ENCODE measurements around the gene TENT4A.

The TENT4A gene

DNA sequence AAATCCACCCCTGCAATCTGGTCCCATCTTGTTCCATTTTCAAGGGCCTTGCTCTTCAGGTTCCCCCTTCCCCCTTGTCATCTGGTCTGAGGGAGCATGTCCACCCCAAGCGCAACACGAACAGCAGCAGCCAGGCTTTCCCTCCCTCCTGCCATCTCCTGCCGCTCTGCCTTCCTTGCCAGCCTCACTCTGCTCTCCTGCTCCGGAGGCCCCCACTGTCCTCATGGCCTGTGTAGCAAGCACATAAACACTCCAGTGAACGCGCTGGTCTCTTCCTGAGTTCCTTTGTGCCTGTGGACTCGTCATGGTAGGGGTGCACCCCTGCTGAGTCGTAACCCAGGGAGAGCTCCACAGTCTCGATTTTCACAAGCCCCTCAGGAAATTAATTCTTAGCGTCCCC lies 29.9 kb downstream of the TENT4A start:
- peaks cover 21% of the 10 kb centered on the region for H3K4me1 Mint-ChIP-seq
- H3K9me3 Mint-ChIP-seq, result no peaks in the 10 kb centered on the region
- peaks cover 100% of the 10 kb centered on the region for H3K36me3 Mint-ChIP-seq
- no peak for ATAC-seq
- peak overlapping the region; percentile 53 for H3K27ac Mint-ChIP-seq
- no peak for DNase-seq (ENCODE audit: low spot score in 2 of 2)
- no peak overlapping the region for H3K4me3 Mint-ChIP-seq

DNA sequence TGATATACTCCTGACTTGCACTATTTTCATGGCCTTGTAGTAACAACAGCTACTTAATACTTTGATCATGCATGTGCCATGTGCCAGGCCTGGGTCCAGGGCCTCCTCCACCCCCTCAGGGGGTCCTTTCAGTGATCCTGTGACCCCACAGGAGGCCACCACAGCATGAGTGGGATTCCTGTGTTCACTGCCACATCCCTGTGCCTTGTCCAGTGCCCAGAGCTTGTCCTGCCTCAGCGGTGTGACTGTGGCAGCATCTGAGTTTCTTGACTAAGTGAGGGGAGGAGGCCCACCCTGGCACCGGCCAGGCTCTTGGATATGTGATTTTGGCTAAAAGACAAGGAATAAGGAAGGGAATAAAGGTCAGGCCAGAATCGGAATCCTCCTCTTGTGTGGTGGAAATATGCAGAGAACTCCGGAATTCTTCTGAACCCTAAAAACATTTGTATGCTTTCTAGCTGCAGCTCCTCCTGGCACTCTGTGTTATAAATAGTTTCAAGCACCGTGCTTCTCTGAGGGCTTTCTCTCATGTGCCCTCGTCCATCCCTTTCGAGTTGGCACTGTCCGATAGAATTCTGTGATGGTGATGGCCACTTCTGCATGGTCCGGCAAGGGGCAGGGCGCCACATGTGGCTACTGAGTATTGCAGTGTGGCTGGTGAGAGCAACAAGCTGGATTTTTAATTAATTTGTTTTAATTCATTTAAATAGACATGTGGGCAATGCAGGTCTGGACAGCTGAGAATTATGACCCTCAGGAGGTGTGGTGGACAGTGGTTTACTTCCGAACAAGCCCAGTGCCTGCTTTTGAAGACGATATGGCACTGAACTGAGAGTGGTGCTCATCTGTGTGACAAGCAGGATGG lies 31.8 kb downstream of the TENT4A start:
- H3K4me3 Mint-ChIP-seq, result no peak overlapping the region
- H3K36me3 Mint-ChIP-seq, result peaks cover 100% of the 10 kb centered on the region
- no peak for ATAC-seq
- H3K27ac Mint-ChIP-seq, result peak overlapping the region; percentile 59
- H3K9me3 Mint-ChIP-seq, result no peaks in the 10 kb centered on the region
- no peak for DNase-seq (ENCODE audit: low spot score in 2 of 2)
- peaks cover 27% of the 10 kb centered on the region for H3K4me1 Mint-ChIP-seq

DNA sequence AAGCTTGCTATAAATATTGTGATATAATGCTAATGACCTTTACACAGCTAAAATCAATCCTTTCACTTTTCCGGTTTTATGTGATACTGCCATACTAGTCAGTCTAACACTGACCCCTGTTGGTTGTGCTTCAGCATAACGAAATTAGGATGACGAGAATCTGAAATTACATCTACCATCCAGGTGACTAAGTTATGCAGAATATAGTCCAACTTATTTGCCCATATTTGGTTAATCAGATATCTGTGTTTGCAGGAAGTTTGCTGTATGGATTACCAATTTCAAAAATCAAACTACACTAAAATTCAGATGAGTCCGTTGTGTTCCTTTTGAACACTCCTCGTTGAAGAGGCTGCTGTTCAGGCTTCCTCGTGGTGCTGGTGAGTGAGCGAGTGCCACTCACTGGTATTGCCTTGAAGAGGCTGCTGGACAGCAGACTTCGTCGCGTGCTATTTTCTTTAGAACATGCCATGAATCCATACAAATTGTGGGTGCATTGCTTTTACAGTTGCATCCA lies 32.5 kb downstream of the TENT4A start:
- peak; percentile 64 for ATAC-seq
- Mint-ChIP-seq H3K4me3 (no peak overlapping the region), H3K4me1 (peaks cover 27% of the 10 kb centered on the region), H3K27ac (no peak overlapping the region), H3K36me3 (peaks cover 100% of the 10 kb centered on the region), H3K9me3 (no peaks in the 10 kb centered on the region)
- no peak for DNase-seq (ENCODE audit: low spot score in 2 of 2)

DNA sequence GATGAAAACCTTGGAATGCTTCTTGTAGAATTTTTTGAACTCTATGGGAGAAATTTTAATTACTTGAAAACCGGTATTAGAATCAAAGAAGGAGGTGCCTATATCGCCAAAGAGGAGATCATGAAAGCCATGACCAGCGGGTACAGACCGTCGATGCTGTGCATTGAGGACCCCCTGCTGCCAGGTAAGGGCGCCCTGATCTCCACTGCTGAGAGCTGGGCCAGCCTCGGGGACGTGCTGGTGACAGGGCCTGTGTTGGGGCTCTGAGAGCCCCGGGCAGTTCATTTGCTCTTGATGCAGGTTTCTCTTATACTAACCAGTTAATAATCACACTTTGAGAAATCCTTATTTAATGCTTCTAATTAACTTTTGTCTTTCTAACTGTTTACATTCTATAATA lies 33.0 kb downstream of the TENT4A start:
- no peak for ATAC-seq
- H3K4me1 Mint-ChIP-seq, result peaks cover 27% of the 10 kb centered on the region
- no peak for DNase-seq (ENCODE audit: low spot score in 2 of 2)
- no peak overlapping the region for H3K4me3 Mint-ChIP-seq
- no peaks in the 10 kb centered on the region for H3K9me3 Mint-ChIP-seq
- no peak overlapping the region for H3K27ac Mint-ChIP-seq
- H3K36me3 Mint-ChIP-seq, result peaks cover 100% of the 10 kb centered on the region

DNA sequence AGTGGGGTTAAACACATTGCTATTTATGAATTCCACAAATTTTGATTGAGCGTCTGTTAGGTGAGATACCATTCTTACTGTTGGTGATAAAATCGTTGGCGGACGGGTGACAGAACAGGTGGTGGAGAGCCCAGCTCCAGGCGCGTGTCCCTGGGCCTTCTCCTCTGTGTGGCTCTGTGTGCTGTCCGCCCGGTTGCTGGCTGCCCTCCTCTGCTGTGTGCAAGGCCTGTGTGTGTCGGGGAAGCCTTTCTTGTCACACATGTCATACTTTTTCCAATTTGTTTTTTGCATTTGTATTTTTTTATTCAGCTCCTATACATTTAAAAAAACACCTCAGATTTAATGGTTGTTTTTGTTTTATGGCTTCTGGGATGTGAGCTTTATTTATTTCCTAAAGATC lies 33.9 kb downstream of the TENT4A start:
- Mint-ChIP-seq H3K9me3 (no peaks in the 10 kb centered on the region), H3K4me3 (no peak overlapping the region), H3K4me1 (peaks cover 27% of the 10 kb centered on the region), H3K27ac (no peak overlapping the region), H3K36me3 (peaks cover 100% of the 10 kb centered on the region)
- DNase-seq (ENCODE audit: low spot score in 2 of 2), result no peak
- no peak for ATAC-seq

DNA sequence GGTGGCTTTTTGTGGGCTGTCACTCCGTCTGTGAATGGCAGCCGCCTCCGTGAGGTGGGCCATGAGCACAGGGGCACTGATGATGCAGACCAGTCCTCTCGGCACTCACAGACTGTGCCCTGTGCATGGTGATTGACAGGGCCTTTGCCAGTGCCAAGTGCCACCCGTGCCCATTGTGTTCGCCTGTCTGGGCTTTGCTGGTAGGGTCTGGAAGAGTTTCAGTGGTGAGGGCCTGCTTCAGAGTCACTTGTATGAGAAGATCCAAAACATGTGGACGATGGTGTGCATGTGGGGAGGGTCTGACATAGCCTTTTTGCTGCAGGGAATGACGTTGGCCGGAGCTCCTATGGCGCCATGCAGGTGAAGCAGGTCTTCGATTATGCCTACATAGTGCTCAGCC lies 34.9 kb downstream of the TENT4A start:
- Mint-ChIP-seq H3K4me1 (peaks cover 27% of the 10 kb centered on the region), H3K4me3 (no peak overlapping the region), H3K36me3 (peaks cover 100% of the 10 kb centered on the region), H3K27ac (no peak overlapping the region), H3K9me3 (no peaks in the 10 kb centered on the region)
- DNase-seq (ENCODE audit: low spot score in 2 of 2), result no peak
- no peak for ATAC-seq

DNA sequence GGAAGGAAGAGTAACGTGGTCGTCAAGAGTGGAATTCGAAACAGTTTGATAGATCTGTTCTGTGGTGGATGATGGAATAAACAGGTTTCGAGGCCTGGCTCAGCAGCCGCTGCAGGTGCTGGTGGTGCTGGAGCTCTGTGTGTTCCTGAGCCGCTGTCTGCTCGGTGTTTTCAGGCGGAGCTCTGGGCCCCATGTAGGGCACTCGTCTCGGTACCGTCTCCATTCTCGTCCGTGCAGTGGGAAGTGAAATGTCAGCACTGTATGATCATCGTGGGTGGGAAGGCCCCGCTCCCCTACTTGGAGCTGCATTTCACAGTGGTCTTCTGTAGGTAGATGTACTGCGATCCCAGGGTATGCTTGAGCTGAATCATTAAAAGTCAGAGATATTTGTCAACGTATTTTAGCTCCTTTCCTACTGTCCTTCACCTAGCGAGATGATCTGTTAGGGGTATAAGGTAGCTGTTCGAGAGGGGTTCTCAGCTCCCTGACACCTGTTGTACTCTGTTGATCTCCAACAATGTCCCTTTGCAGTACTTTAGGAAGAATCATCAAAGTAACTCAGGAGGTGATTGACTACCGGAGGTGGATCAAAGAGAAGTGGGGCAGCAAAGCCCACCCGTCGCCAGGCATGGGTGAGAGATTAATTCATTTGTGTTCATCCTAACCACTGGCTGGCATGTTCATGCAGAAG lies 35.9 kb downstream of the TENT4A start:
- no peak overlapping the region for H3K4me3 Mint-ChIP-seq
- H3K9me3 Mint-ChIP-seq, result no peaks in the 10 kb centered on the region
- DNase-seq (ENCODE audit: low spot score in 2 of 2), result no peak
- ATAC-seq, result no peak
- peaks cover 27% of the 10 kb centered on the region for H3K4me1 Mint-ChIP-seq
- H3K36me3 Mint-ChIP-seq, result peaks cover 100% of the 10 kb centered on the region
- peak overlapping the region; percentile 65 for H3K27ac Mint-ChIP-seq

DNA sequence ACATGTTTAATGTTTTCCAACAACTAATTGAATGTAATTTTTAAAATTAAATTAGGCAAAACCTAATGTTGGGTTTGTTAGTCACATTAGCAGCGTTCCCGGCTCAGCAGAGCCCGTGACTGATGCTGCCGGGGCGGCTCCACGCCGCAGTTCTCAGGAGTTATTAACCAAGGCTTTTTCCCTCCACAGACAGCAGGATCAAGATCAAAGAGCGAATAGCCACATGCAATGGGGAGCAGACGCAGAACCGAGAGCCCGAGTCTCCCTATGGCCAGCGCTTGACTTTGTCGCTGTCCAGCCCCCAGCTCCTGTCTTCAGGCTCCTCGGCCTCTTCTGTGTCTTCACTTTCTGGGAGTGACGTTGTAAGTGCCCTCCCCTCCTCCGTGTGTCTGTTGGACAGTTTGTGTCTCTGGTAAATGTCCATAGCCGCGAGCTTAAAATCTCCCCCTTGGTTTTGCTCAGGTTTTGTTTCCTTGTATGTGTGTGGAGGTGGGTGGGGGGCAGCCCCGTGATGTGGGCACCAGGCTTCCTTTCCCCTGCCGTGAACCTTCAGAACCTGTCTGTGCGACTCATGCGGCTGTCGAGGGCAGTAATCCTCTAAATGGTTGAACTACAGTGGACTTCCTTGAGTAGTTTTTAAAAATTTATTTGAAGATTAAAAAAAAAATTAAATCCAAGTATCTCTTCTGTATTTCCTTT lies 37.1 kb downstream of the TENT4A start:
- Mint-ChIP-seq H3K9me3 (no peaks in the 10 kb centered on the region), H3K4me1 (peaks cover 18% of the 10 kb centered on the region), H3K4me3 (no peak overlapping the region), H3K36me3 (peaks cover 100% of the 10 kb centered on the region), H3K27ac (no peak overlapping the region)
- ATAC-seq, result no peak
- no peak for DNase-seq (ENCODE audit: low spot score in 2 of 2)

DNA sequence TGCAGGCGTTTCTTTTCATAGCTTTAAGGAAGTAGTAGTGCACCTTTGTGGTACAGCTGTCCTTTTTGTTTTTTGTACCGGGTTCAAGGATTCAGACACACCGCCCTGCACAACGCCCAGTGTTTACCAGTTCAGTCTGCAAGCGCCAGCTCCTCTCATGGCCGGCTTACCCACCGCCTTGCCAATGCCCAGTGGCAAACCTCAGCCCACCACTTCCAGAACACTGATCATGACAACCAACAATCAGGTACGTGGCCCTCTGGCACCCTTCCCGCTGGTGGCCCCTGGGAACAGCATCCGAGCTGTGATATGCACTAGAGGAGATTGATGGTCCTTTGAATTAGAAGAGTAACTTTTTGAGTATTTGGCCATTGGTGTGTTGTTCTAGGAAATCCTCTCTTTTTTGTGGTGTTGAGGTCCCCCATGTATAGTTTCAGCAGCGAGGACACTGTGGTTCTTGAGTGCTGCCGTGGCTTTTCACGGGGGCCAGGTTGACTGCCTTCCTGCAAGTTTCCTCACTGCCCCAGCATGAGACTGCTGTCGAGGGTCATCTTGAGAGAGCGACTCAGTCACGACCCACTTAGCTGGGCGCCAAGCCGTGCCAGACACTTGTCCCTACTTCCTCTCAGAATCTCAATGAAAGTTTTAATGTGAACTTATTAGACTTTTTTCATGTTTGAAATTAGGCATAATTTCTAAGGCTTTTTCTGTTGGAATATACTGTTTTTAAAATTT lies 37.9 kb downstream of the TENT4A start:
- ATAC-seq (no peak), DNase-seq (ENCODE audit: low spot score in 2 of 2) (no peak)
- Mint-ChIP-seq H3K27ac (no peak overlapping the region), H3K4me1 (peaks cover 18% of the 10 kb centered on the region), H3K9me3 (no peaks in the 10 kb centered on the region), H3K36me3 (peaks cover 100% of the 10 kb centered on the region), H3K4me3 (no peak overlapping the region)

DNA sequence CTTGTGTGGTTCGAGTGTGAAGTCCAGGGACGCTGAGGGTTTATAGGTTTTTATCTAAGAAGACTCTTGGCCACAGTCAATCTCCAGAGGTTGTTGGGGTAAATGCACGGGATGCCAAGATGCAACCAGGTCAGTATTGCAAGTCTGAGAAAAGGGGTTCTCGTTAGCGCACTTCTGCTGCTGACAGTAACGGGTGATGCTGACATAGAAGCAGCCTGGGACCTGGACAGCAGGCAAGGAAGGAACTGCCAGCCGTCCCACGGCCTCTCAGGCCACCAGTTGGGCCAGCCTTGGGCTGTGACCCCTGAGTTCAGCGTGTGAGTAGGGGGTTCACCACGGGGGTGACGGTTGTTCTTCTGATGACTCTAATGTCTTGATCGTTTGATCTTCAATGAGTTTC lies 39.0 kb downstream of the TENT4A start:
- Mint-ChIP-seq H3K36me3 (peaks cover 99% of the 10 kb centered on the region), H3K27ac (no peak overlapping the region), H3K4me1 (peaks cover 18% of the 10 kb centered on the region), H3K4me3 (no peak overlapping the region), H3K9me3 (no peaks in the 10 kb centered on the region)
- ATAC-seq (no peak), DNase-seq (ENCODE audit: low spot score in 2 of 2) (no peak)

DNA sequence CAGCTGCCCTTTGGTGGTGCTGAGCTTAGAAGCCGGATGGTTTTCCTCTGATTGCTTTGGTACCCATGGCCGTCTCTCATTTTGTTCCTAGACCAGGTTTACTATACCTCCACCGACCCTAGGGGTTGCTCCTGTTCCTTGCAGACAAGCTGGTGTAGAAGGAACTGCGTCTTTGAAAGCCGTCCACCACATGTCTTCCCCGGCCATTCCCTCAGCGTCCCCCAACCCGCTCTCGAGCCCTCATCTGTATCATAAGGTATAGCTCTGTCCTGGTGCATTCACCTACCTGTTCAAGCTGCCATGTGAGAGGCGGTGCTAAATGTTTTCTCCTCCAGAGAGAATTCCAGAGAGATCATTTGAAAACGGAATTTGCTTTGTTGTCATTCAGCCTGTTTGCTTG lies 39.5 kb downstream of the TENT4A start:
- no peaks in the 10 kb centered on the region for H3K9me3 Mint-ChIP-seq
- ATAC-seq (no peak), DNase-seq (ENCODE audit: low spot score in 2 of 2) (no peak)
- H3K4me1 Mint-ChIP-seq, result peaks cover 17% of the 10 kb centered on the region
- H3K4me3 Mint-ChIP-seq, result no peak overlapping the region
- H3K27ac Mint-ChIP-seq, result no peak overlapping the region
- H3K36me3 Mint-ChIP-seq, result peaks cover 99% of the 10 kb centered on the region

DNA sequence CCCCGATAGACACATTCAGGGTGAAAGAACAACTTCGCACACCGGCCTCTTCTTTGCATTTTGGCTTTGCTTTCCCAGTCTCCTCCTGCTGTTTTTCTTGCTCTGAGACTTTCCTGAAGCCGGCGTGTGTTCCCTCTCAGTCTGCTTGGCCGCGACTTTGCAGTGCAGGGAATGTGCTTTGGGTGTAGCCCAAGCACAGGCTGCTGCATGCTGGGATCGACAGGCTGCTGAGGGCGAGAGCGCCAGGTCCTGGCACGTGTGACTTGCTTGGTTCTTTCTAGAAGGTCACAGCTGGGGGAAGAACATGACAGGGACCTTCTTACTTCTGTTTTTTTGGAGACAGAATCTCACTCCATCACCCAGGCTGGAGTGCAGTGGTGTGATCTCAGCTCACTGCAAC lies 40.6 kb downstream of the TENT4A start:
- peaks cover 94% of the 10 kb centered on the region for H3K36me3 Mint-ChIP-seq
- H3K9me3 Mint-ChIP-seq, result no peaks in the 10 kb centered on the region
- peaks cover 7% of the 10 kb centered on the region for H3K4me1 Mint-ChIP-seq
- no peak overlapping the region for H3K27ac Mint-ChIP-seq
- DNase-seq (ENCODE audit: low spot score in 2 of 2) (no peak), ATAC-seq (no peak)
- H3K4me3 Mint-ChIP-seq, result no peak overlapping the region

DNA sequence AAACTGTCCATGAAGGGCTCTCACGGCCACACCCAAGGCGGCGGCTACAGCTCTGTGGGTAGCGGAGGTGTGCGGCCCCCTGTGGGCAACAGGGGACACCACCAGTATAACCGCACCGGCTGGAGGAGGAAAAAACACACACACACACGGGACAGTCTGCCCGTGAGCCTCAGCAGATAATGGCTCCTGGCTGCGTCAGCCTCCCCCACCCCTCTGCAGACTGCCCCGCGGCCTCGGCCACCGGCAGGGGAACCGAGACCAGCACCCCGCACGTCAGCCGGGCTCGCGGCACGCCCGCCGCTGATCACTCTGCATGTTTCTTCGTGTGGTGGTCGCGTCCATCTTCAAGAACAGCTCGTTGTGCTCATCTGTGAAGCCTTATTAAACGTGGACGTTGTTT lies 41.5 kb downstream of the TENT4A start:
- no peak overlapping the region for H3K27ac Mint-ChIP-seq
- H3K36me3 Mint-ChIP-seq, result peaks cover 87% of the 10 kb centered on the region
- no peaks in the 10 kb centered on the region for H3K9me3 Mint-ChIP-seq
- DNase-seq (ENCODE audit: low spot score in 2 of 2), result no peak
- ATAC-seq, result no peak
- no peaks in the 10 kb centered on the region for H3K4me1 Mint-ChIP-seq
- no peak overlapping the region for H3K4me3 Mint-ChIP-seq

DNA sequence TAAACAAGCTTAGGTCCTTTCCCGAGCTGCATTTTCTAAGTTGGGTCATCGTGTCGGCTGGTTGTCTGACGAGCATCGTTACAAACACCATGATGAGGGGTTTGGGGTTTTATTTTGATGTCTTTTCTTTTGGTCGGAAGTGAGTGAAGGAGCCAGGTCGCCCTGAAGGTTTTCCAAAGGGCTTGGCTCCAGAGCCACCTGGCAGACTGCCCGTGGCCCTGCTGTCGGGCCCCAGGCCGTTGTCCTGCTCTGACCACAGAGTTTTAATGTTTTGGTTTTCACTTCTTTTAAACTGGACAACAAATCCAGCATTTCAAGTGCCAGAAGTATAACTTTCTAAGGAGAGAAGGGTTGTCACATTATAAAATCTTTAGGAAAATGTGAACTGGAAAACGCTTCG lies 42.3 kb downstream of the TENT4A start:
- Mint-ChIP-seq H3K4me3 (no peak overlapping the region), H3K36me3 (peaks cover 80% of the 10 kb centered on the region), H3K9me3 (no peaks in the 10 kb centered on the region), H3K4me1 (no peaks in the 10 kb centered on the region), H3K27ac (no peak overlapping the region)
- DNase-seq (ENCODE audit: low spot score in 2 of 2) (no peak), ATAC-seq (no peak)

DNA sequence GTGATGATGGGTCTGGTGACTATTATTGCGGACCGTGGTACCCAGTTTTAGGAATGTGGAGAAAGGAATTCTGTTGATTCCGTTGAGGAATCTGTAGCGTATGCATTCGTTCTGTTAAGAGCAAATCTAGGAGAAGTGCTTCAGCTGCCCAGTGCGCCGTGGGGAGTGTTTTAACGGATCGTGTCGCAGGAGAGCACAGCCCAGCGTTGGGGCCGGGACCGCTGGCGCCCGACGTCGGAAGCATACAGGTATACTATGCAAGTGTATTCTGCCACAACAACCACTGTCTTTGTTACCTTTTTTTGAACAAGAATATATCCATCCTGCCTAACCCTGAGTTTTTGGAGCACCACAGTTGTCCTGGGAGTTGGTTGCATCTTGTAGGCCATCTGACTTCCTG lies 42.7 kb downstream of the TENT4A start:
- H3K27ac Mint-ChIP-seq, result no peak overlapping the region
- H3K9me3 Mint-ChIP-seq, result no peaks in the 10 kb centered on the region
- H3K36me3 Mint-ChIP-seq, result peaks cover 76% of the 10 kb centered on the region
- H3K4me3 Mint-ChIP-seq, result no peak overlapping the region
- no peaks in the 10 kb centered on the region for H3K4me1 Mint-ChIP-seq
- ATAC-seq (no peak), DNase-seq (ENCODE audit: low spot score in 2 of 2) (no peak)

All from stimulated activated effector memory CD8-positive, alpha-beta T cell treated with anti-CD3 and anti-CD28 coated beads, Interleukin-12 subunit alpha, Interleukin-12 subunit beta, amount 100 ng/mL, for 72 hours (primary cell).